A549 (cell line): ENCODE data around the gene EAF2. TPM values are rescaled to one million over a fixed set of nuclear protein-coding genes. Genes with fewer than 3 reads are reported as not detected.

Experiments used
- ATAC-seq, 2 experiments: fragments of 200-7000 bp in 1 of 2; fragments of >200 bp in 1 of 2; cut with Nextera tagmentation in 1 of 2; cut with Tn5 transposase in 1 of 2; 3 replicates each; pipeline versions ENCODE4 v1.8.0 to v1.9.1; 2018 to 2020; ENCODE audit warnings: mild to moderate bottlenecking in 1 of 2, moderate library complexity in 1 of 2
- CTCF ChIA-PET: fragments of 300-600 bp; sonication (Branson Sonifier 250); formaldehyde crosslinking; extraction: SDS; loops from one replicate; lab custom pipeline; 2021; ENCODE audit warnings: antibody characterized with exemption, inconsistent platforms; lab: Yijun Ruan, JAX
- POLR2A ChIA-PET: fragments of 350-600 bp; formaldehyde crosslinking; extraction: SDS; loops from one replicate; lab custom pipeline; 2021; ENCODE audit warnings: antibody characterized with exemption, inconsistent platforms; lab: Yijun Ruan, JAX
- DNase-seq, 2 experiments: peaks; one replicate each; pipeline versions ENCODE4 v3.0.0 to v3.0.0-alpha.2; 2011 to 2016; ENCODE audit warnings: low read depth in 1 of 2, low spot score in 1 of 2
- FAIRE-seq: peaks from 2 replicates; lab custom pipeline; 2011; peaks lifted over from hg19 to GRCh38; lab: Jason Lieb, UNC
- H3K27ac ChIP-seq, 2 experiments: fragments of >200 bp; sonication (Bioruptor Twin); formaldehyde crosslinking; 3 replicates each; pipeline ENCODE4 v1.5.1; 2016 to 2017
- H3K4me1 ChIP-seq: fragments of >200 bp; sonication (Bioruptor Twin); formaldehyde crosslinking; 3 replicates; pipeline ENCODE4 v1.6.1; 2016
- H3K4me2 ChIP-seq: fragments of >200 bp; sonication (Bioruptor Twin); formaldehyde crosslinking; 3 replicates; pipeline ENCODE4 v1.6.1; 2016
- H3K4me3 ChIP-seq: fragments of >200 bp; sonication (Bioruptor Twin); formaldehyde crosslinking; 3 replicates; pipeline ENCODE4 v1.5.1; 2016
- H3K9me3 ChIP-seq: fragments of >200 bp; sonication (Bioruptor Twin); formaldehyde crosslinking; 3 replicates; pipeline ENCODE4 v1.6.1; 2016
- ATOH8 ChIP-seq: fragments of 250-450 bp; sonication (Bioruptor Pico); IDR thresholded peaks from 2 replicates; pipeline ENCODE4 v1.5.0; 2020; ENCODE audit warnings: low read depth, mild to moderate bottlenecking, moderate library complexity
- CEBPB ChIP-seq, 2 experiments: fragments of >200 bp in 1 of 2; sonication (Bioruptor Twin) in 1 of 2; formaldehyde crosslinking in 1 of 2; IDR thresholded peaks; 2 replicates each; pipeline ENCODE4 v1.6.1; 2012 to 2016
- CTCF ChIP-seq: fragments of >200 bp; sonication (Bioruptor Twin); formaldehyde crosslinking; IDR thresholded peaks from 3 replicates; pipeline ENCODE4 v1.5.1; 2016
- ELK1 ChIP-seq: fragments of 150-350 bp; IDR thresholded peaks from 2 replicates; pipeline ENCODE4 v1.6.1; 2014; ENCODE audit warnings: low read depth, mild to moderate bottlenecking, low read length
- ESRRA ChIP-seq: fragments of 150-350 bp; IDR thresholded peaks from 2 replicates; pipeline ENCODE4 v1.6.1; 2014; ENCODE audit warnings: mild to moderate bottlenecking, low read length, borderline replicate concordance
- FOSL2 ChIP-seq, 2 experiments: fragments of 450-650 bp in 1 of 2; fragments of >200 bp in 1 of 2; sonication (Bioruptor Twin) in 1 of 2; formaldehyde crosslinking; IDR thresholded peaks; 2 replicates each; pipeline versions ENCODE4 v1.5.0 to v1.6.1; 2016 to 2020; ENCODE audit warnings: mild to moderate bottlenecking in 1 of 2, moderate library complexity in 1 of 2
- HDAC2 ChIP-seq: fragments of 200-600 bp; sonication (generic); IDR thresholded peaks from 2 replicates; pipeline ENCODE4 v1.6.1; 2016
- HEYL ChIP-seq: fragments of 250-450 bp; sonication (Bioruptor Pico); IDR thresholded peaks from 2 replicates; pipeline ENCODE4 v1.8.0; 2021; ENCODE audit warnings: mild to moderate bottlenecking, moderate library complexity
- HOXB5 ChIP-seq: fragments of 250-450 bp; sonication (Bioruptor Pico); IDR thresholded peaks from 2 replicates; pipeline ENCODE4 v1.5.0; 2020; ENCODE audit warnings: mild to moderate bottlenecking, moderate library complexity
- JUN ChIP-seq, 2 experiments: fragments of >200 bp; sonication (Bioruptor Twin); formaldehyde crosslinking; IDR thresholded peaks; 2 replicates in 1 of 2; 3 replicates in 1 of 2; pipeline ENCODE4 v1.6.1; 2016 to 2017
- MAX ChIP-seq: IDR thresholded peaks from 2 replicates; pipeline ENCODE4 v1.6.1; 2012
- NR3C1 ChIP-seq: fragments of >200 bp; sonication (Bioruptor Twin); formaldehyde crosslinking; IDR thresholded peaks from 3 replicates; pipeline ENCODE4 v1.6.1; 2017
- PBX3 ChIP-seq: IDR thresholded peaks from 2 replicates; pipeline ENCODE4 v1.6.1; 2012
- RFX5 ChIP-seq: fragments of 450-650 bp; IDR thresholded peaks from 2 replicates; pipeline ENCODE4 v1.7.1; 2014; ENCODE audit warnings: antibody characterized with exemption, mild to moderate bottlenecking, moderate library complexity
- TP53 ChIP-seq: fragments of 250-450 bp; sonication (Bioruptor Pico); IDR thresholded peaks from 2 replicates; pipeline ENCODE4 v1.5.0; 2021; ENCODE audit warnings: mild to moderate bottlenecking, moderate library complexity
- ZC3H11A ChIP-seq: fragments of 450-650 bp; IDR thresholded peaks from 2 replicates; pipeline ENCODE4 v1.6.1; 2014; ENCODE audit warnings: antibody characterized with exemption, mild to moderate bottlenecking
- WGBS: methylation state at CpG from one replicate; pipeline ENCODE4 v1.1.6; 2017; ENCODE audit errors: missing lambda C conversion rate; 5-methylcytosine and 5-hydroxymethylcytosine counted together
- polyA plus RNA-seq, 4 experiments: library from polyadenylated mRNA; depleted of rRNA in 3 of 4; stranded (reverse); fragments of >200 nt; fragmentation: RNase III in 1 of 4; extraction: RNeasy Plus Mini Kit Qiagen cat#74134 plus additional on column Dnase treatment in 1 of 4; gene quantifications; 2 replicates in 3 of 4; 3 replicates in 1 of 4; pipeline ENCODE4 v1.2.3, GENCODE V29; 2011 to 2017

EAF2 gene
- polyA plus RNA-seq, 2 of the 4 experiments (the other 2 are of a cell fraction): 4.3 to 7.4 TPM

- ChIA-PET CTCF (no interaction called here), POLR2A (no interaction called here)
- Histone ChIP-seq H3K4me2 (no peak overlapping the region), H3K9me3 (no peaks in the 10 kb centered on the region), H3K27ac (no peak overlapping the region), H3K4me1 (no peaks in the 10 kb centered on the region), H3K4me3 (no peak overlapping the region)
- 95% methylated on average over 2 of the region's 2 CpGs for WGBS
- no peak for TF ChIP-seq FOSL2 (IDR thresholded peaks at IDR 0.05)
- no peak for TF ChIP-seq FOSL2 (CRISPR knock-in tag; IDR thresholded peaks at IDR 0.05)
- no peak for TF ChIP-seq JUN (IDR thresholded peaks at IDR 0.05)
- TF ChIP-seq CTCF: no peak
- no peak for TF ChIP-seq RFX5
- no peak for FAIRE-seq
- DNase-seq: no peak
- no peak for ATAC-seq
Observed at GRCh38 chr3:121803771-121804320, 31.2 kb upstream of the EAF2 start.

GRCh38 chr3:121809249-121809648 is 25.8 kb upstream of the EAF2 start:
- CTCF ChIA-PET: no interaction called here
- 0% methylated on average over 1 of the region's 1 CpG for WGBS
- H3K4me3 ChIP-seq: no peak overlapping the region
- DNase-seq: no peak
- no peak overlapping the region for H3K27ac ChIP-seq
- ATAC-seq: no peak
- no peaks in the 10 kb centered on the region for H3K4me1 ChIP-seq
- no peak for FAIRE-seq
- POLR2A ChIA-PET: interaction anchor here (0.8 kb wide), 1 partner anchor 13 kb away, joined by 3 read pairs; no protein-coding TSS in a partner anchor
- TF ChIP-seq ESRRA (no peak), CEBPB (IDR thresholded peaks at IDR 0.05) (no peak), ELK1 (no peak), HEYL (CRISPR knock-in tag) (no peak), HDAC2 (no peak), MAX (no peak), TP53 (CRISPR knock-in tag) (no peak), PBX3 (no peak), FOSL2 (IDR thresholded peaks at IDR 0.05) (no peak), FOSL2 (CRISPR knock-in tag; IDR thresholded peaks at IDR 0.05) (no peak), CTCF (no peak), ATOH8 (CRISPR knock-in tag) (no peak)
- TF ChIP-seq, all 56 proteins: peak for 0
- no peaks in the 10 kb centered on the region for H3K9me3 ChIP-seq
- no peak overlapping the region for H3K4me2 ChIP-seq

- Histone ChIP-seq H3K4me3 (no peak overlapping the region), H3K4me1 (no peaks in the 10 kb centered on the region), H3K27ac (no peak overlapping the region), H3K9me3 (no peaks in the 10 kb centered on the region; the same call in 2 of the 3 replicates), H3K4me2 (no peak overlapping the region)
- TF ChIP-seq ESRRA (no peak), NR3C1 (no peak), ZC3H11A (no peak), HOXB5 (no peak), RFX5 (no peak)
- ChIA-PET CTCF (interaction anchor here (0.7 kb wide), 1 partner anchor 12 kb away, joined by 3 read pairs; no protein-coding TSS in a partner anchor), POLR2A (no interaction called here)
- DNase-seq (no peak), ATAC-seq (no peak), FAIRE-seq (no peak)
Observed at GRCh38 chr3:121817753-121818152, 17.3 kb upstream of the EAF2 start.
